Progenitor cell of endocrine pancreas (in vitro differentiated cells): ENCODE measurements around the gene RAB4A. TPM values are rescaled to one million over a fixed set of nuclear protein-coding genes. Genes with fewer than 3 reads are reported as not detected.

Source experiments
- DNase-seq: peaks from one replicate; pipeline ENCODE4 v3.0.0; 2021; ENCODE audit warnings: low spot score; ENCODE audit not compliant: unreplicated experiment
- H3K27ac Mint-ChIP-seq: 2 replicates; pipeline ENCODE4 v1.8.0; 2021; ENCODE audit warnings: mild to moderate bottlenecking, moderate library complexity, mixed read lengths
- H3K27me3 Mint-ChIP-seq: 2 replicates; pipeline ENCODE4 v1.8.0; 2021; ENCODE audit warnings: mixed read lengths
- H3K36me3 Mint-ChIP-seq: 2 replicates; pipeline ENCODE4 v1.8.0; 2022; ENCODE audit warnings: mixed read lengths; ENCODE audit not compliant: insufficient read depth
- H3K4me1 Mint-ChIP-seq: 2 replicates; pipeline ENCODE4 v1.8.0; 2021; ENCODE audit warnings: low read depth, mixed read lengths
- H3K4me3 Mint-ChIP-seq: 2 replicates; pipeline ENCODE4 v1.8.0; 2021; ENCODE audit warnings: low read depth, mild to moderate bottlenecking, moderate library complexity, mixed read lengths
- H3K9me3 Mint-ChIP-seq: 2 replicates; pipeline ENCODE4 v1.8.0; 2021; ENCODE audit warnings: low read depth, mixed read lengths
- CTCF ChIP-seq: fragments of 200-600 bp; sonication (generic); IDR thresholded peaks from one replicate; pipeline ENCODE4 v1.5.0; 2021; ENCODE audit warnings: antibody characterized with exemption, mild to moderate bottlenecking; ENCODE audit not compliant: unreplicated experiment
- total RNA-seq: library from RNA; stranded (reverse); gene quantifications from 2 replicates; pipeline ENCODE4 v1.2.1, GENCODE V29; 2021

The RAB4A gene
- total RNA-seq, 1 donor from 2014 or later = 130 TPM

DNA sequence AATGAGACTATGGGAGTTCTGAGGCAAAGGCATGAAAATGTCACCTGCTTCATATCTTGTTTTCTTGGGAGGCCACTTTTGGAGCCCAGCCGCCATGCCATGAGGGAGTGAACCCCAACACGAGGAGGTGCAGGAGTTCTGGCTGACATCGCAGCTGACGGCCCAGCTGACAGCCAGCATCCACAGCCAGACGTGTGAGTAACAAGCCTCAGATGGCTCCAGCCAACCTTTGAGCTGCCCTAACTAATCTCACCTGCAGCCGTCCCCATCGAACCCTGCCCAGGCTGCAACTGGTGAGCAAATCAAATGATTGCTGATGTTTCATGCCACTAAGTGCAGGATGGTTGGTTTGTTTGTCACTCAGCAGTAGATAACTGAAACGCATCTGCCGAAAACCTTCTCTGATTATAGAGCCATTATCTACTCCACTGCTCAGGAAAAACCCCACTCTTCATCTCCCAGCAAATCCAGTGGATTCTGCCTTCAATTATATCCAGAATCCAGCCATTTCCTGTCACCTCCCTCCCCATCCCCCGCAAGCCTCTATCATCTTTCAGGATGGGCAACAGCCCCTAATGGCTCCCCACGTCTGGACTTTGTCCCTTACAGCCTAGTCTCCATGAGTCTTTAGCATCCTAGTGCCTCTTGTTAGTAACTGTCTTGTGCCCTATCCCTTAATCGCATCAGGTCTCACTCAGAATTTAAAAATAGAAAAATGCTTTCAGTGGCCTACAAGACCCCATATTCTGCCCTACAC lies 18.5 kb upstream of the RAB4A start:
- H3K4me3 Mint-ChIP-seq = no peak overlapping the region
- H3K9me3 Mint-ChIP-seq = no peaks in the 10 kb centered on the region
- H3K27me3 Mint-ChIP-seq = peaks cover 3% of the 10 kb centered on the region
- H3K36me3 Mint-ChIP-seq = no peaks in the 10 kb centered on the region
- peak overlapping the region; percentile 96 for H3K27ac Mint-ChIP-seq
- no peak for TF ChIP-seq CTCF
- DNase-seq = no peak
- H3K4me1 Mint-ChIP-seq = peaks cover 34% of the 10 kb centered on the region

- DNase-seq = peak; percentile 15
- Mint-ChIP-seq H3K27ac (peak overlapping the region; percentile 96), H3K9me3 (no peaks in the 10 kb centered on the region), H3K27me3 (peaks cover 3% of the 10 kb centered on the region), H3K36me3 (no peaks in the 10 kb centered on the region), H3K4me1 (peaks cover 36% of the 10 kb centered on the region), H3K4me3 (peak overlapping the region; percentile 20)
- no peak for TF ChIP-seq CTCF
These were observed 17.5 kb upstream of the RAB4A start for GRCh38 chr1:229253151-229253974.

- peak; percentile 34 for TF ChIP-seq CTCF
- Mint-ChIP-seq H3K36me3 (no peaks in the 10 kb centered on the region), H3K4me3 (no peak overlapping the region), H3K27me3 (peaks cover 3% of the 10 kb centered on the region), H3K9me3 (no peaks in the 10 kb centered on the region), H3K4me1 (peaks cover 29% of the 10 kb centered on the region), H3K27ac (peak overlapping the region; percentile 73)
- DNase-seq = no peak
These were observed 15.9 kb upstream of the RAB4A start for GRCh38 chr1:229254910-229255541.

GRCh38 chr1:229258031-229258756 lies 12.7 kb upstream of the RAB4A start:
- no peaks in the 10 kb centered on the region for H3K9me3 Mint-ChIP-seq
- peak; percentile 94 for TF ChIP-seq CTCF
- H3K4me1 Mint-ChIP-seq = peaks cover 12% of the 10 kb centered on the region
- no peak overlapping the region for H3K4me3 Mint-ChIP-seq
- H3K36me3 Mint-ChIP-seq = no peaks in the 10 kb centered on the region
- DNase-seq = peak; percentile 46
- H3K27ac Mint-ChIP-seq = peak overlapping the region; percentile 12
- peaks cover 3% of the 10 kb centered on the region for H3K27me3 Mint-ChIP-seq

DNA sequence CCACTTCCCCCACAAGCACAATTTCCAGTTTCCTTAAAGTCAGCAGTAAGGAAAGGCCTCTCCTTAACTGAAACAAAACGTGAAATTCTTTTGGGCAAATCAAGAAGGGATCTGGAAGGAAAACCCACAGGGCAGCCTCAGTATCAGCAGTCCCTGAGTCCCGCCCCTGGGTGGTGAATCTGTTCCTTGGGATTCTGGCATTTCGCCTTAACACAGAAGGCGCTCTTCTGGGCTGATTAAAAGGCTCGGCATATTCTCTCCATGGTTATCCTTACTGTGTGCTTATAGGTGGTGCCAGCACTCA lies 12.2 kb upstream of the RAB4A start:
- no peaks in the 10 kb centered on the region for H3K9me3 Mint-ChIP-seq
- DNase-seq = no peak
- H3K27ac Mint-ChIP-seq = no peak overlapping the region
- H3K4me1 Mint-ChIP-seq = peaks cover 7% of the 10 kb centered on the region
- H3K4me3 Mint-ChIP-seq = no peak overlapping the region
- H3K36me3 Mint-ChIP-seq = no peaks in the 10 kb centered on the region
- no peak for TF ChIP-seq CTCF
- H3K27me3 Mint-ChIP-seq = peaks cover 3% of the 10 kb centered on the region
